Measurements from ENCODE around the gene LPAR3. TPM values are rescaled to one million over a fixed set of nuclear protein-coding genes. Genes with fewer than 3 reads are reported as not detected.

Gene LPAR3
- total RNA-seq, 1 donor from 2014 or later = 14.0 TPM

GRCh38 chr1:84802567-84803232 is 90.3 kb downstream of the LPAR3 start:
- Mint-ChIP-seq H3K4me1 (ENCODE audit: low read depth, unreplicated experiment) (no peaks in the 10 kb centered on the region), H3K27me3 (ENCODE audit: unreplicated experiment) (no peaks in the 10 kb centered on the region), H3K9me3 (ENCODE audit: unreplicated experiment) (no peaks in the 10 kb centered on the region), H3K27ac (ENCODE audit: unreplicated experiment) (no peak overlapping the region), H3K4me3 (ENCODE audit: unreplicated experiment) (no peak overlapping the region), H3K36me3 (ENCODE audit: unreplicated experiment) (no peaks in the 10 kb centered on the region)
- DNase-seq = no peak
- TF ChIP-seq CTCF (IDR thresholded peaks at IDR 0.05; ENCODE audit: partially characterized antibody, unreplicated experiment) = no peak

GRCh38 chr1:84800090-84801073 is 92.6 kb downstream of the LPAR3 start:
- no peak overlapping the region for H3K27ac Mint-ChIP-seq (ENCODE audit: unreplicated experiment)
- TF ChIP-seq CTCF (IDR thresholded peaks at IDR 0.05; ENCODE audit: partially characterized antibody, unreplicated experiment) = no peak
- no peaks in the 10 kb centered on the region for H3K27me3 Mint-ChIP-seq (ENCODE audit: unreplicated experiment)
- no peak for DNase-seq
- H3K36me3 Mint-ChIP-seq (ENCODE audit: unreplicated experiment) = no peaks in the 10 kb centered on the region
- no peaks in the 10 kb centered on the region for H3K9me3 Mint-ChIP-seq (ENCODE audit: unreplicated experiment)
- no peaks in the 10 kb centered on the region for H3K4me1 Mint-ChIP-seq (ENCODE audit: low read depth, unreplicated experiment)
- no peak overlapping the region for H3K4me3 Mint-ChIP-seq (ENCODE audit: unreplicated experiment)

GRCh38 chr1:84797603-84798002 is 95.4 kb downstream of the LPAR3 start:
- H3K4me1 Mint-ChIP-seq (ENCODE audit: low read depth, unreplicated experiment) = no peaks in the 10 kb centered on the region
- no peak for DNase-seq
- no peaks in the 10 kb centered on the region for H3K27me3 Mint-ChIP-seq (ENCODE audit: unreplicated experiment)
- no peak overlapping the region for H3K27ac Mint-ChIP-seq (ENCODE audit: unreplicated experiment)
- no peaks in the 10 kb centered on the region for H3K9me3 Mint-ChIP-seq (ENCODE audit: unreplicated experiment)
- TF ChIP-seq CTCF (IDR thresholded peaks at IDR 0.05; ENCODE audit: partially characterized antibody, unreplicated experiment) = no peak
- no peak overlapping the region for H3K4me3 Mint-ChIP-seq (ENCODE audit: unreplicated experiment)
- H3K36me3 Mint-ChIP-seq (ENCODE audit: unreplicated experiment) = peaks cover 2% of the 10 kb centered on the region

- Mint-ChIP-seq H3K4me1 (ENCODE audit: low read depth, unreplicated experiment) (no peaks in the 10 kb centered on the region), H3K27me3 (ENCODE audit: unreplicated experiment) (no peaks in the 10 kb centered on the region), H3K36me3 (ENCODE audit: unreplicated experiment) (peaks cover 8% of the 10 kb centered on the region), H3K9me3 (ENCODE audit: unreplicated experiment) (no peaks in the 10 kb centered on the region), H3K4me3 (ENCODE audit: unreplicated experiment) (no peak overlapping the region), H3K27ac (ENCODE audit: unreplicated experiment) (no peak overlapping the region)
- TF ChIP-seq CTCF (IDR thresholded peaks at IDR 0.05; ENCODE audit: partially characterized antibody, unreplicated experiment) = no peak
- DNase-seq = no peak
Measured at GRCh38 chr1:84795966-84796600, 96.9 kb downstream of the LPAR3 start.

All from glutamatergic neuron (in vitro differentiated cells).